Activated T-cell treated with anti-CD3 and anti-CD28 coated beads for 4 hours (primary cell): ENCODE data around the gene ANKS1B.
"Not testable (repeated sequence)": the region's sequence is repeated elsewhere in the genome, so short reads cannot be mapped to it uniquely, and the experiment has no call there.

Experiments used
- DNase-seq: peaks from one replicate; pipeline ENCODE4 v3.0.0-alpha.2; 2020

ANKS1B gene

GRCh38 chr12:98895086-98895651 is 1089.6 kb downstream of the ANKS1B start:
- no peak for DNase-seq

DNA sequence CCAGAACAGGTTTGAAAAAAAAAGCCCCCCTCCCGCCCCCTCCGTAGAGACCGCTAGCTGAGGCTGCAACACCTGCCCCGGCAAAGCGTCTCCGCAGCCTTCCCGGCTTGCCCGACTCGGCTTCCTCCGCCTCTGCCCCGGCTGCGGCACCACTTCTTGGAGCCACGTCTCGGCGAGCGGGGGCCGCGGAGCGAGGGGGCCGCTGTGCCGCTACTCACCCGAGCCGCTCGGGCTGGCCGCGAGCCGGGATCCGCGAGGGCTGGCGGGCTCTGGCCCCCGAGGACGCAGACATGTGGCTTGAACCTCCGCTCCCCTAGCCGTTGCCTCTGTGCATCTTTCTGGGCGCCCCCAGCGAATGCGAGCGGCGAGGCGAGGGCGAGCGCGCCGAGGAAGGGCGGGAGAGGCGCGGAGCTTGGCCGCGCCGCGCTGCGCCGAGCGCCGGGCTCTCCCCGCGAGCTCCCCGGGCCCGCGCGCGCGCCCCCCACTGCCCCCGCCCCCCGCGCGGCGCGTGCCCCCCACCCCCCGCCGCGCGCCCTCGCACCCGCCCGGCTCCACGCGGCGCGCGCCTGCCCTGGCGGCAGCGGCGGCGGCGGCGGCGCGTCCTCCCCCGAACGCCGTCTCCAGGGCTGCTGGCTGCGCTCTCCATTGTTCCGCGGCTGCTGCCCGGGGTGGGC is 1090.2 kb downstream of the ANKS1B start:
- no peak for DNase-seq

DNA sequence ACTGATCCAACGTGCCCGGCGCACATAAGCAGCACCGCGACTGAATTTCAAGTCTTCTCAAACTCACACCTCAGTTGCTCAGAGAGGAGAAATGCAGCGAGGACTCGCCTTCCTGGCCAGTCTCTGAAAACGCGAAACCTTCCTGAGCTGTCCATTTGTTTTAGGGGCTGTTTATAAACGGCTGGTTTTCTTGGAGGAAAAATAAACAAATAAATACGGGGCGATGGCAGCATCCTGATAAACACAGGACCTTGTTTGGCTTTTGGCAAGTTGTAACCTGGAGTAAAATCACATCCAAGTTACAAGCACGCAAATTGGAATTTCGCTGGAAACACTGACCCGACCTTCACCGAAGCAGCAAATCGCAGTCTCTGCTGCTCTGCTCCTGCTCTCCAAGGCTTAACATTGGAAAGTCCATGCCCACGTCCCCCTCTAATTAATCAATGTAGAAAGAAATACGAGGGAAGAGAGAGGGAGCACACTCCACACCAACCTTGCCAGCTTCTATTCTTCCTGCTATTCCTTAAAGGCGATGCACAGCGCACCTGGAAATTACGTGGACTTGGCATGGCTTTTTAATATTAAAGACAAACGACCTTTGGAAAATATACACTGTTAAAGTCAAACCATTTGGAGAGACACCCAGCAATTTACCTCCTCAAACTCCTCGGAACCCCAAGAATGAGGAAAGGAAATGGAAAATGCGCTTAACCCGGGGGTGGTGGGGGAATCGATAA is 1090.9 kb downstream of the ANKS1B start:
- no peak for DNase-seq

GRCh38 chr12:98893126-98893674 is 1091.5 kb downstream of the ANKS1B start:
- DNase-seq: no peak

DNA sequence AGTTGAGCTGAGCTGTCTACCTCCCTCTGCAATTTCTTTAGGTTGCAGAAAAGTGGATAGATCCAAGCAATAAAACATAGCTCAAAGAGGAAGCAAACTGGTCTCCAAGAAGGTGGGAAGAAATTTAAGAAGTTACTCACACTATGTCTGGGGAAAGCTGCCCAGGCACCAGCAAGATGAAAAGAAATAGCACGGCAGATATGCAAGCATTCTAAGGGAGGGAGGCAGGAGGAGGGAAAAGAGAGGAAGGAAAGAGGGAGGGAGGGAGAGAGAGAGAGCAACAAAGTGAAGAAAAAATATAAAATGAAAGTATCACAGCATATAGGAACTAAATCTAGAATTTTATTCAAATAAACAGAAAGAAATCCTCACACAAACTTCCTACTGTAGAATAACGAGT is 1099.0 kb downstream of the ANKS1B start:
- DNase-seq: no peak

GRCh38 chr12:98883231-98883630 is 1101.5 kb downstream of the ANKS1B start:
- DNase-seq: no peak

DNA sequence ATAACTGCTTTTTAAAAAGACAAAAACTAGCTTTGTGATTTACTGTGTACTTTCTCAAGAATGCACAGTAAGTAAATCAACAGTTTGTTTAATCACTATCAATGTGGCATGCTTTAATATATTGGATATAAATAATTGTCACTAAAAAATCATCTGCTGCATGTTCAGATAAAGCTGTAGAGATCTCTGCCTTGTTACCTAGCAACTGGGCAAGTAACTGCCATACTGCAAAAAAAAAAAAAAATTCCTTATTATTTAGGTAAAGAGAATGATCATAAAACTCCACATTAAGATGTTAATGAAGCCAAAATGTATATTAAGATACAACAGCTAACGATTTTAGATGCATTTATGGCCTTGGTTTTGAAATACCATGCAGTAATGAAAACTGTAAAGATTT is 1102.2 kb downstream of the ANKS1B start:
- no peak for DNase-seq

DNA sequence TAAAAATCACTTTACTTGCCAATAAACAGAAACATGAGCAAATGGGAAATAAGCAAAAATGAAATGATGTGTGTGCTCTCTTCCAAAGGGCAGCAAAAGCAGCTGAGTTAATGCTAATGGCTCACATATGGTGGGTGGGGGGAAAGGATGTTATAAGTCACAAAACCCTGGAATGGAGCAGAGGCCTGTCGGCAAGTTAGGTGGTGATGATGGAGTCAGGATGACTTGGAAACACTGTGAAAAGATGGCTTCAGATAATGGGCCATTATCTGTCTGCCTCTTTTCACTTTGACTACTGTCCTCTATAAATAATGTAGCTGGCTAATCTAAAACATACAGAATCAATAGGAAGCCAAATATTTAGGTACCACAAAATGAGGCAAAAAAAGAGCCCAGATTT is 1111.0 kb downstream of the ANKS1B start:
- DNase-seq: no peak

- DNase-seq: no peak
Measured at GRCh38 chr12:98870504-98870903, 1114.2 kb downstream of the ANKS1B start.

DNA sequence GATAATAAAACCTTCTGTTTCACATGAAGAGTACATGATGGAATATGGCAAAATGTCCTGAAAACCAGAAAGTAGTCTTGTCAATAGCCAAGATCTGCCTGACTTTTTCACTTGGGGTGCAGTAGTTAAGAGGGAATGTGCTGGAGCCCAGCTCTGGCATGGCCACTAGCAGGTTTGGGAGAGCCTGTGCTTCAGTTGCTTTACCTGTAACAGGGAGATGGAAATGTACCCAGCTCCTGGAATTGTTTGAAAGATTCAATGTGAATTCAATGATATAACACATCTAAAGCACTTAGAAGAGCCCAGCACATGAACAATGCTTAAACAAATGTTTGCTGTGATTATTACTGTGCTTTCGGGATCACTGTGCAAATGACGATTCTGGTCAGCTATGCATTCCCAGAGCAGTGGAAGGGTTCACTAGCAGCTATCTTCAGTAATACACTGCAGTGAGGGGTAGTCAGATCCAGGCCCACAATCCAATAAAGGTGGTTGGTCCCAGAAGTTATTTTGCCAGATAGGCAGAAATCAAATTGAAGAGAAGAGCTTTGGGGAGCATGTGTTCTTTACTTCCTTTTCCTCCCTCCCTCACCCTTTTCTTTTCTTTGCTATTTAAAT is 1114.7 kb downstream of the ANKS1B start:
- no peak for DNase-seq

- no peak for DNase-seq
Measured at GRCh38 chr12:98868538-98868937, 1116.2 kb downstream of the ANKS1B start.

GRCh38 chr12:98868076-98868475 is 1116.7 kb downstream of the ANKS1B start:
- DNase-seq: no peak

DNA sequence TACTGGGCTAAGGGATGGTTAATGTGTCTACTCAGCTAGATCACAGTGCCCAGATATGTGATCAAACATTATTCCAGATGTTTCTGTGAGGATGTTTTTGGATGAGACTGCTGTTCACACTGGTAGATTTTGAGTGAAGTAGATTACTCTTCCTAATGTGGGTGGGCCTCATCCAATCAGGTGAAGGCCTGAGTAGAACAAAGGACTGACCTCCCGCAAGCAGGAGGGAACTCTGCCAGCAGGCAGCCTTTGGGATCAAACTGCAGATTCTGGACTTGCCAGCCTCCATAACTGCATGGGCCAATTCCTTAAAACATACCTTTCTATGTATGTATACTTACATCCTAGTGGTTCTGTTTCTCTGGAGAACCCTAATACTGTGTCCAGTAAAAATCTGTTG is 1120.4 kb downstream of the ANKS1B start:
- DNase-seq: no peak

- no peak for DNase-seq
Measured at GRCh38 chr12:98863167-98863566, 1121.6 kb downstream of the ANKS1B start.

DNA sequence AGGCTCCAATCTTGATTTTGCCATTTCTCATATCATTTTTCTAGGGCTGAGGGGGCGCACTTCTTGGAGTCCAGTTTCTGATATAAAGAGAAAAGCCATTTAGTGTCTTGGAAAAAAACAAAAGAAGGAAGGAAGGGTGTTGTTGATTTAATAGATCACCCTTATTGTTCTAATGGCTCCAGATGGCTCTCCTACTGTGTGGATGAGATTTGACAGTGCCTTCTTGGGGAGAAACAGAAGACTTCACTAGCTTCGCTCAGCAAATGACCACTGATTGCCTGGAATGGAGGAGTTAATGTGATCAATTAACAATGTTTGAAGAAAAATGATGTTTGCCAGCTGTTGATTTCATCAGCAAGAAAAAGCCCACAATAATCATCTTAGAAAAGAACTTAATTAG is 1123.5 kb downstream of the ANKS1B start:
- no peak for DNase-seq

- no peak for DNase-seq
Measured at GRCh38 chr12:98856897-98857540, 1127.7 kb downstream of the ANKS1B start.

DNA sequence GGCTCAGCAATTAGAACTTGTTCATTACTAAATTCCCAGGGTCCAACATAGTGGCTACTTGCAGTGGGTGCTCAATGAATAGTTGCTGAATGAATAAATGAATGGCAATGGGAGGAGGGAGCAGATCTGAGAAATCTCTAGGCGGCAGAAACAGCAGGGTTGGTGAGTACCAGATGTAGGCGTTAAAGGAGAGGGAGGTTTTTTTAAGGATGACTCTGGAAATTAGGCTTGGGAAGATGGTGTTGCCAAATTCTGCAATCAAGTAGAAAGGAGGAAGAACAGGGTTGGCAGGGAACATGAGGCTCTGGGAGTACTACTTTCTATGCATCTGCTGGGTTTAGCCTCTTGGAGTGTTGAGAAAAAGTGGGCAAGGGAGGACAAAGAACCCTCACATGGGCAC is 1132.6 kb downstream of the ANKS1B start:
- no peak for DNase-seq

DNA sequence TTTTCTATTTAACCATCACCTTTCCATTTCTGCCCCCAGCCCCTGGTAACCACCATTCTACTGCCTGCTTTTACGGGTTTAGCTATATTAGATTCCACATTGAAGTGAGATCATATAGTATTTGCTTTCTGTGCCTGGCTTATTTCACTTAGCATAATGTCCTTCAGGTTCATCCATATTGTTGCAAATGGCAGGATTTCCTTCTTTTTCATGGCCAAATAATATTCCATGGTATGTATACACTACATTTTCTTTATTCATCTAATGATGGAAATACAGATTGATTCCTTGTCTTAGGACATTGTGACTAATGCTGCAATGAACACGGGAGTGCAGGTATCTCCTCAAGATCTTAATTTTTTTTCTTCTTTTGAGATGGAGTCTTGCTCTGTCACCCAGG is 1137.5 kb downstream of the ANKS1B start:
- DNase-seq: no peak

DNA sequence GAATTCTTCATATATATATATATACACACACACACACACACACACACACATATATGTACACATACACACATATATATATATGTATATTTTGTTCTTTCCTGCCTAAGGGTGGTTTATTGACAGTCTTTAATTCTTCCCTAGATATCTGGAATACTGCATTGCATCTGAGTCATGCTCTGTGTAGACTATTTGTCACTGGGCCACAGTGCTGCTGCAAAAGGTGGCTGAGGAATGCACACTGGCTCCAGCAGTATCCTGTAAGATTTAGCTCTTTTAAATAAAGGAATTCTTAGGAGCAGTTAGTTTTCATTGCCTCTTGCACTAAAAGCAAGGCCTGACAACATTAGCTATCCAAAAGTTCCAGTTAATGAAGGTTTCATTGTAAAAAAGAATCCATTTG is 1138.8 kb downstream of the ANKS1B start:
- no peak for DNase-seq

DNA sequence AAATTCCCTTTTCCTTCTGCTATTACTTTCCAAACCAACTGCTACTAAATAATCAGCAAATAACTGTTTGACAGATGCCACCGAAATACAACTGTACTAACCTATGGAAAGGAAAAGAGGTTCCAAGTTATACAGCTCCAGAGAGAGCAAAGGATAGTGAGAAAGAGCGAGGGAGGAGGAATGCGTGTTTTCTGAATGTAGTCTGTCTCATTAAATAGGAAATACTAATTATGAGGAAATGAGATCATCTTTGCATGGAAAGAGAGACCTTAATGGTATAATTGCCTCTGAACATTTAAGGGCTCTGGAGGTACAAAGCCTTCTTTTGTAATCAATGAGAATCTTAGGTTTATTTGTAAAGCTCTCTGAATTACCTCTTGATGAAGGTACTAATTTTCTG is 1144.4 kb downstream of the ANKS1B start:
- no peak for DNase-seq

DNA sequence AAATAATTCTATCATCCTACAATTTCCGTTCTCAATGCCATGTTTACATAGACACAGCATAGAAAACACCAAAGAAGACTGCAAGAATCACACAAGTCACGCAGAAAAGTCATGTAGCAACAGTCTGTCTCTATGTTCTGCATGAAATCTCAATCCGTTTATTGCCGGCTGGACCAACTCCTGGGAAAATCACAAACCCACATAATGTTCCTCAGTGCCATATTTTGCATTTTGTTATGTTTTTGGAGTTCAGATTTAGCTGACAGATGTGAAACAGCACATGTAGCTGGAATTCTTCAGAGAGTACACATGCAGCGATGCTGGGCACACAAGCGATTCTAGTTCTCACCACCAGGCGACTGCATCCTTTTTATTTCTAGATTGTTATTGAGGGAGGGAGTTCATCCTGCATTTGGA is 1146.5 kb downstream of the ANKS1B start:
- DNase-seq: no peak

GRCh38 chr12:98837134-98837752 is 1147.5 kb downstream of the ANKS1B start:
- DNase-seq: not testable (repeated sequence)

- no peak for DNase-seq
Measured at GRCh38 chr12:98830657-98831056, 1154.1 kb downstream of the ANKS1B start.
